Stimulated activated CD8-positive, alpha-beta memory T cell treated with anti-CD3 and anti-CD28 coated beads, Interleukin-12 subunit alpha, Interleukin-12 subunit beta, amount 100 ng/mL, for 4 hours (primary cell): ENCODE data around the gene XKR7.
"Not testable (repeated sequence)": the region's sequence is repeated elsewhere in the genome, so short reads cannot be mapped to it uniquely, and the experiment has no call there.

Source experiments
- DNase-seq: peaks from one replicate; pipeline ENCODE4 v3.0.0-alpha.2; 2020; ENCODE audit warnings: low read depth

The XKR7 gene

GRCh38 chr20:32017711-32018251 is 49.8 kb downstream of the XKR7 start:
- no peak for DNase-seq

DNA sequence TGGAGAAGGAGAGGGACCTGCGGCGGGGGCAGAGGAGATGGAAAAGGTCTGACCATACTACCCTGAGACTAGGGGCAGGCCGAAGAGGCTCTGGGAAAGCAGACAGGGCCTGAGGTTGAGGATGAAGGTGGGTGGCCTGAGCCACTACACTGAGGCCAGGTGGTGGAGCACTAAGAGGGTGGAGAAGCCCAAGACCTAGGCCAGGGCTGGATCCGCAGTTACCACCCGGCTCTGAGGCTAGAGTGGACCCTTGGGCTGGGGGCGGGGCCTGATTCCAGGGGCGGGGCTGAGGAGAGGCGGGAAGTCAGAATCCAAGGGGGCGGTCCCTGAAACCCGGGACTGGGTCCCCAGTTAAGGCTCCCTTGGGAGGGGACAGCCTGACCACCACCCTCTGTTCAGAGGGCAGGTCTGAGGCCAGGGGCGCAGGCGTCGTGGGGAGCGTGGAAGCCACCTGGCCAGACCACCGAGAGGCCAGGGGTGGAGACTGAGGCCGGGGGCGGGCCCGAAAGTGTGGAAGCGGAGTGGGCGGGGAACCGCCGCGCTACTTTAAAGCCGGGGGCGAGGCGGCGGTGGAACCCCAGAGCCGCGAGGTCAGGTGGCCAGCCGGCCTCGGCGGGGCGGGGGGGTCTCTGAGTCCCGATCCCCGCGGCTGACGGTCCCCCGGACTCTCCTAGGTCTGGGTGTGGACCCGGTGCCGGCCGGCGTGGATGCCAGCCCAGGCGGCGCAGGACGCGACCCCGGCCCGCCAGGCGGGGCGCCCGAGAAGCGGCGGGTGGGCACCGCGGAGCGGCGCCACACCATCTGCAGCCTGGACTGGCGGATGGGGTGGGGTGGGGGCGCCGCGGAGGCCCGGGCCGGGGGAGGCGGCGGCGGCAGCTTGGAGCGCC is 50.6 kb downstream of the XKR7 start:
- DNase-seq, result peak; percentile 12

- DNase-seq, result no peak
These were observed 51.2 kb downstream of the XKR7 start for GRCh38 chr20:32019156-32019510.

DNA sequence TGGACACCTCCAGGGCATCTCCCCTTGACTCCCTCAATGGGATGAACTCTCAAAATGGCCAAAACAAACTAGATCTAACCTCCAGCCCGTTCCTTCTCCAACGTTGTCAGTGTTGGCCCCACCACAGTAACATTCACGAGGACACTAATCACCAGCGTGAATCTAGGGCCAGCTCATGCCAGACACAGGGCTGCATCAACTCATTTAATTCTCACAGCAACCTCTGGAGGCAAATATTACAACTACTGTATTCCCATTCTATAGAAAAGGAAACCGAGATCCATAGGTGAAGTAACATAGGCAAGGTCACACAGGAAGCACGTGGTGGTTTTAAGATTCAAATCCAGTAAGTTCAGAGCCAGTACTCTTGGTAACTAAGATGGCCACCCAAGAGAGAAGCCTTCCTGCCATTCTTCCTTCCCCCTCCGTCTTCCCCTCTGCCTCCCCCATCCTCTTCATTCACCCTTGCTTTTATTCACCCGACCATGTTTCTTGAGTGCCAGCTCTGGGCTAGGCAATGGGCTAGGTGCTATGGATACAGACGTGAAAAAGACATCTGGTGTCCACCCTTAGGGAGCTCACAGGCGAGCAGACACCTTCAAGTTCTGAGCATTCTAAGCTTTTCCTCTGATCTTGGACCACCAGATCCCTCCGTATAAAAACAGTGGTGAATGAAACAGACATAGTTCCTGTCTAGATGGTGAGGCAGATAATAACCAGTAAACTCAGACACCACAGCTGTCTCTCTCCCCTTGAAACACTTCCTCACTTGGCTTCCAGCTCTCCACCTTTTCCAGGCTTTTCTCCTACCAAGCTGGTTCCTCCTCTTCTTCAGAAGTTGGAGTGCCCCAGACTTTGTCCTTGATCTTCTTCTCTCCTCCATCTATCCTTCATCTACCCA is 51.9 kb downstream of the XKR7 start:
- no peak for DNase-seq

DNA sequence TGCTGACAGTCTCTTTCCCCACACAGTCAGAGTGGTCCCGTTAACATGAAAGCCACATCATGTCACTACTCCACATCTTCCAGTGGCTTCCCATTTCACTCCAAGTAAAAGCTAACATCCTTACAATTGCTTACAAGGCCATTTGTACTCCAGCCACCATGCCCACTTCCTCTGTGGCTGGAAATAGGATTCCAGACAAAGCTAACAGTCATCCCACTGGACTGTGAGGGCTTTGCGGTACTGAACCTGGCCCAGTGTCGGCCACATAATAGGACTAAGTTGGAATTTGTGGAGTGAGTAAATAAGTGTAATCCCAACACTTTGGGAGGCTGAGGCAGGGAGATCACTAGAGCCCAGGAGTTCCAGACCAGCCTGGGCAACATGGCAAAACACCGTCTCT is 53.1 kb downstream of the XKR7 start:
- DNase-seq, result no peak

GRCh38 chr20:32024683-32025295 is 56.8 kb downstream of the XKR7 start:
- DNase-seq, result no peak

DNA sequence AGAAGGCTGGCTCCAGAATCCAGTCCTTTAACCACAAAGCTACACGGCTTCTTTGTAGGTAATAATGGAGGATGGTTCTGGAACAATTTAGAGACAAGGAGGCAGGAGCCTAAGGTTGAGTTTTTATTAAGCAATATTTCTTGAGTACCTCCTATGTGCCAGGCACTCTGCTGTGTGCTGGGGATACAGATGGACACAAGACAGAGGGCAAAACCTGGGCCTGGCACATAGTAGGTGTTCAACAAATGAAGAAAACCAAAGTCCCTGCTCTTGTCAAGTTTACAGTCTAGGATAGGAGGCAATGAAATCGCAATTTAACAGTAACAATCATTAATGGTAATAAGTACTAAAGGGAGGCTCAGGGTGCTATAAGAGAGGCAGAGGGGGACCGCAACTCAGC is 59.7 kb downstream of the XKR7 start:
- no peak for DNase-seq

DNA sequence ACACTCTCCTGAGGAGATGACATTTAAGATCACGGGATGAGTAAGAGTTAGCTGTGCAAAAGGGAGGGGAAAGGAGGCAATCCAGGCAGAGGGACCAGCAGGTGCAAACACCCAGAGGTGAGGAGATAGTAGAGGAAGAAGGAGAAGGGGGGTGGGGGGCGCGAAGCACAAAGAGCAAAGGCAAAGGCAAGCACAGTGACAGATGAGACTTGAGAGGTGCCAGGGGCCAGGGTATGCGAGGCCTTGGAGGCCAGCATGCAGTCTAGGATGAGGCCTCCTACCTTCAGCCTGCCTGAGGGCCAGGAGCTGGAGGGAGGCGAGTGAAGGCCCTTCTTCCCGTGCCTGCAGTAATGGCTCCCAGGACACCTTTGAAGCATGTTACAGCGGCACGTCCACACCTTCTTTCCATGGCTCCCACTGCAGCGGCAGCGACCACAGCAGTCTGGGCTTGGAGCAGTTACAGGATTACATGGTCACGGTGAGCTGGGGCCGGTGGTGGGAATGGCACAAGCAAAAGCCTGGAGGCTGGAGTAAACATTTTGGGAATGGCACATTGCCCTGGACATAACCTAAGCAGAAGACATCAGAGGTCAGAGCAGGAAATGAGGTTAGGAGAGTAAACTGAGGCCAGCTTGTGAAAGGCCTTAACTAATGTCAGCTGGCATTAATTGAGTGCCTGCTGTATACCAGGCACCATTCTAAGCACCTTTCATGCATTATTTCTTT is 60.9 kb downstream of the XKR7 start:
- DNase-seq, result no peak

- no peak for DNase-seq
These were observed 61.6 kb downstream of the XKR7 start for GRCh38 chr20:32029561-32029960.

DNA sequence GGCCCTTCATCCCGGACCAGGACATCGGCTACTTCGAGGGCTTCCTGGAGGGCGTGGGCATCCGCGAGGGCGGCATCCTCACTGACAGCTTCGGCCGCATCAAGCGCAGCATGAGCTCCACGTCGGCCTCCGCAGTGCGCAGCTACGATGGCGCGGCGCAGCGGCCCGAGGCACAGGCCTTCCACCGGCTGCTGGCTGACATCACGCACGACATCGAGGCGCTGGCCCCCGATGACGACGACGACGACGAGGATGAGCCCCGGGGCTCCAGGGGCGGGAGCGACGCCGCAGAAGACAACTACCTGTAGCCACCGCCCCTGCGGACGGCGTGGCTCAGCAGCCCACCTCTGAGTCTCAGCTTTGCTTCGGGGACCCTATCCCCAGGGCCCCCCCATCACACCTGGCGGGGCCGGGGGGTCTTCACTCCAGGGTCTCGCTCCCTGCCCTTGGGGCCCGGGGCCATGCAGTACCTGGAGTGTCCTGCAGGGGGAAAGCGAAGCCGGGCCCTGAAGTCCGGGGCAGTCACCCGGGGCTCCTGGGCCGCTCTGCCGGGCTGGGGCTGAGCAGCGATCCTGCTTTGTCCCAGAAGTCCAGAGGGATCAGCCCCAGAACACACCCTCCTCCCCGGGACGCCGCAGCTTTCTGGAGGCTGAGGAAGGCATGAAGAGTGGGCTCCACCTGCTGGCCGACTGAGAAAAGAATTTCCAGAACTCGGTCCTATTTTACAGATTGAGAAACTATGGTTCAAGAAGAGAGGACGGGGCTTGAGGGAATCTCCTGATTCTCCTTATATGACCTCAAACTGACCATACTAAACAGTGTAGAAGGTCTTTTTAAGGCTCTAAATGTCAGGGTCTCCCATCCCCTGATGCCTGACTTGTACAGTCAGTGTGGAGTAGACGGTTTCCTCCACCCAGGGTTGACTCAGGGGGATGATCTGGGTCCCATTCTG is 63.3 kb downstream of the XKR7 start:
- DNase-seq, result peak; percentile 16

- DNase-seq, result no peak
These were observed 65.4 kb downstream of the XKR7 start for GRCh38 chr20:32033316-32033715.

DNA sequence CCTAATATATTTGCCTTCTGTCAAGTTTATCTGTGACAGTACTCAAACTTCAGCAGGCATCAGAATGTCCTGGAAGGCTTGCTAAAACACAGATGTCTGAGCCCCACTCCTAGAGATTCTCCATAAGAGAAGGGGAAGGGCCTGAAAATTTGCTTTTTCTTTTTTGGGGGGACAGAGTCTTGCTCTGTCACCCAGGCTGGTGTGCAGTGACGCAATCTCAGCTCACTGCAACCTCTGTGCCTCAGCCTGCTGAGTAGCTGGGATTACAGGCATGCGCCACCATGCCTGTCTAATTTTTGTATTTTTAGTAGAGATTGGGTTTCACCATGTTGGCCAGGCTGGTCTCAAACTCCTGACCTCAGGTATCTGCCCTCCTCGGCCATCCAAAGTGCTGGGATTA is 65.8 kb downstream of the XKR7 start:
- DNase-seq, result not testable (repeated sequence)

GRCh38 chr20:32034581-32035425 is 66.9 kb downstream of the XKR7 start:
- DNase-seq, result no peak

DNA sequence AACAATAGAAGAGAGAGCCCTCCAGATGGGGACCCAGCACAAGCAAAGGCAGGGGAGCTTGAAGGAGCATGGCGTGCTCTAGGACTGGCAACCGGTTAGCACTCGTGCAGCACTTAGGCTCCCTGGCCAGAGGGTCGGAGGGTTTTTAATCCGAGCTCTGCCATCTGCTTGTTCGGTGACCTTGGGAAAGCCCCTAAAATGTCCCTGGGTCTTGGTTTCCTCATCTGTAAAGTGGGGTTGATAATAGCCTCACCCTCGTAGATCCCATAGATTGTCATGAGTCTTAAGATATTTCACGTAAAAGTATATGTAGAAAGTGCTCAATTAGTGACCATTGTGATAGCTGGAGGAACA is 67.5 kb downstream of the XKR7 start:
- no peak for DNase-seq

DNA sequence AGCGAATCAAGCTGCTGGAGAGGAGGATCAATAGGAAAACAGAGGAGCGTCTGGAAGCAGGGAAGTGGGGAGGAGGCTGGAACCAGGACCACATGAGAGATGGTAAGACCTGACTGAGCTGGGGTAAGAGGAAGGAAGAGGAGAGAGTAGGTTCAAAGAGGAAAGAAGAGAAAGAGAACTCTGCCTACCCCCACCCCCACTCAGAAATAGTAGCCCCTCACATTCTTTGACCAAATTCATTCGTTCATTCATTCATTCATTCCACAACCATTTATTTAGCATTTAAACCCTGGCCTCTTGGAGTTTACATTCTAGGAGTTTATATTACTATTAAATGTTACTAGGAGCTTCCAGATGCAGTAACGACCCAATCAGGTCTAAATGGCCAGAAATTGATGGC is 68.3 kb downstream of the XKR7 start:
- no peak for DNase-seq

- DNase-seq, result no peak
These were observed 69.0 kb downstream of the XKR7 start for GRCh38 chr20:32036716-32037485.

- no peak for DNase-seq
These were observed 70.0 kb downstream of the XKR7 start for GRCh38 chr20:32037929-32038328.

GRCh38 chr20:32040142-32040953 is 72.4 kb downstream of the XKR7 start:
- no peak for DNase-seq
